Liver (tissue), 9 donors: ENCODE data around the gene TNFRSF11A. TPM values are rescaled to one million over a fixed set of nuclear protein-coding genes. Genes with fewer than 3 reads are reported as not detected.

Source experiments
- DNase-seq: peaks from one replicate; pipeline ENCODE4 v3.0.0-alpha.2; 2017; ENCODE audit warnings: low spot score
- H3K27ac ChIP-seq, 2 donors: one replicate each; pipeline ENCODE4 v1.7.0; 2013; ENCODE audit warnings: inconsistent platforms in 2 of 2, low read length in 2 of 2, control low read depth in 1 of 2, low read depth in 1 of 2, mild to moderate bottlenecking in 1 of 2
- H3K27me3 ChIP-seq, 4 donors: one replicate each; pipeline versions ENCODE4 v1.6.1 to v1.7.0; 2013; ENCODE audit warnings: low read length in 3 of 4, inconsistent platforms in 1 of 4, mild to moderate bottlenecking in 1 of 4, moderate library complexity in 1 of 4; ENCODE audit not compliant: control insufficient read depth in 4 of 4, insufficient read depth in 4 of 4
- H3K36me3 ChIP-seq, 4 donors: one replicate each; pipeline versions ENCODE4 v1.6.1 to v1.7.0; 2013; ENCODE audit warnings: low read length in 3 of 4, mild to moderate bottlenecking in 3 of 4, low read depth in 1 of 4, moderate library complexity in 1 of 4; ENCODE audit not compliant: control insufficient read depth in 4 of 4, insufficient read depth in 3 of 4
- H3K4me1 ChIP-seq, 4 donors: one replicate each; pipeline versions ENCODE4 v1.6.1 to v1.7.0; 2013; ENCODE audit warnings: low read length in 3 of 4, mild to moderate bottlenecking in 3 of 4, moderate library complexity in 1 of 4; ENCODE audit not compliant: control insufficient read depth in 4 of 4, insufficient read depth in 4 of 4
- H3K4me3 ChIP-seq, 3 donors: one replicate each; pipeline versions ENCODE4 v1.6.1 to v1.7.0; 2013; ENCODE audit warnings: low read length in 3 of 3, control low read depth in 1 of 3, low read depth in 1 of 3, mild to moderate bottlenecking in 1 of 3
- H3K9ac ChIP-seq, 2 donors: one replicate each; pipeline ENCODE4 v1.7.0; 2013; ENCODE audit warnings: low read length in 2 of 2, mild to moderate bottlenecking in 2 of 2, moderate library complexity in 2 of 2, control low read depth in 1 of 2, low read depth in 1 of 2
- H3K9me3 ChIP-seq, 4 donors: one replicate each; pipeline versions ENCODE4 v1.6.1 to v1.7.0; 2013; ENCODE audit warnings: low read length in 3 of 4; ENCODE audit not compliant: control insufficient read depth in 4 of 4
- CTCF ChIP-seq: fragments of 150-350 bp; IDR thresholded peaks from 2 replicates; pipeline ENCODE4 v1.5.1; 2017; ENCODE audit warnings: improper control_type of control experiment, low read depth, low read length; ENCODE audit not compliant: missing input control
- EGR1 ChIP-seq, 2 donors: IDR thresholded peaks; 2 replicates each; pipeline ENCODE4 v1.6.1; 2016 to 2018; ENCODE audit warnings: antibody characterized with exemption in 2 of 2, low read depth in 2 of 2
- FOXA2 ChIP-seq: IDR thresholded peaks from 2 replicates; pipeline ENCODE4 v1.6.1; 2016; ENCODE audit warnings: antibody characterized with exemption
- GABPA ChIP-seq, 2 donors: IDR thresholded peaks in 1 of 2; conservative IDR thresholded peaks in 1 of 2; 2 replicates each; pipeline ENCODE4 v1.6.1; 2016; ENCODE audit warnings: antibody characterized with exemption in 2 of 2, mild to moderate bottlenecking in 1 of 2, moderate library complexity in 1 of 2
- HNF4G ChIP-seq: IDR thresholded peaks from 2 replicates; pipeline ENCODE4 v1.6.1; 2016; ENCODE audit warnings: antibody characterized with exemption
- JUND ChIP-seq, 2 donors: IDR thresholded peaks; 2 replicates each; pipeline ENCODE4 v1.6.1; 2016; ENCODE audit warnings: antibody characterized with exemption in 2 of 2
- MAX ChIP-seq: IDR thresholded peaks from 2 replicates; pipeline ENCODE4 v1.6.1; 2016; ENCODE audit warnings: antibody characterized with exemption
- NR2F2 ChIP-seq: IDR thresholded peaks from 2 replicates; pipeline ENCODE4 v1.6.1; 2016; ENCODE audit warnings: antibody characterized with exemption
- RAD21 ChIP-seq, 2 donors: IDR thresholded peaks; 2 replicates each; pipeline ENCODE4 v1.6.1; 2016; ENCODE audit warnings: antibody characterized with exemption in 2 of 2, mild to moderate bottlenecking in 2 of 2
- REST ChIP-seq: IDR thresholded peaks from 2 replicates; pipeline ENCODE4 v1.6.1; 2016; ENCODE audit warnings: antibody characterized with exemption, mild to moderate bottlenecking
- RXRA ChIP-seq, 2 donors: IDR thresholded peaks; 2 replicates each; pipeline ENCODE4 v1.6.1; 2017 to 2018; ENCODE audit warnings: antibody characterized with exemption in 2 of 2, mild to moderate bottlenecking in 1 of 2
- SP1 ChIP-seq: IDR thresholded peaks from 2 replicates; pipeline ENCODE4 v1.6.1; 2018; ENCODE audit warnings: antibody characterized with exemption, mild to moderate bottlenecking
- TAF1 ChIP-seq: conservative IDR thresholded peaks from 2 replicates; pipeline ENCODE4 v1.6.1; 2016; ENCODE audit warnings: antibody characterized with exemption, mild to moderate bottlenecking
- YY1 ChIP-seq: IDR thresholded peaks from 2 replicates; pipeline ENCODE4 v1.6.1; 2016; ENCODE audit warnings: antibody characterized with exemption, mild to moderate bottlenecking
- ZBTB33 ChIP-seq: IDR thresholded peaks from 2 replicates; pipeline ENCODE4 v1.6.1; 2016; ENCODE audit warnings: antibody characterized with exemption
- WGBS: extraction: QIAGEN DNeasy Blood & Tissue Kit; methylation state at CpG from one replicate; pipeline ENCODE4 v1.1.7; 2013; 5-methylcytosine and 5-hydroxymethylcytosine counted together
- polyA plus RNA-seq, 2 donors: library from polyadenylated mRNA; stranded (reverse) in 1 of 2; unstranded in 1 of 2; fragments of 200-250 nt in 1 of 2; fragments of >200 nt in 1 of 2; fragmentation: Nextera tagmentation in 1 of 2; extraction: Ambion mirVana in 1 of 2; gene quantifications; one replicate each; pipeline versions ENCODE4 v1.2.1 to v1.2.3, GENCODE V29; 2013 to 2015
- total RNA-seq, 2 donors: library from RNA; depleted of rRNA; stranded (reverse); fragments of >200 nt; gene quantifications; one replicate each; pipeline ENCODE4 v1.2.3, GENCODE V29; 2014
- donor health status: healthy.
- donor health status: healthy.
- donor health status: healthy.
- donor health status: healthy.
- donor health status: healthy.

The TNFRSF11A gene
- total and polyA plus RNA-seq, 4 donors: 0.32 to 1.8 (median 0.90) TPM

GRCh38 chr18:62400916-62401315 lies 75.8 kb downstream of the TNFRSF11A start (continued):
- no peak for TF ChIP-seq CTCF
- no peak for TF ChIP-seq SP1
- no peak for TF ChIP-seq ZBTB33
- no peak for TF ChIP-seq EGR1 (IDR thresholded peaks at IDR 0.05; ENCODE audit: low read depth in 2 of 2)

- H3K4me1 ChIP-seq: no peaks in the 10 kb centered on the region
- TF ChIP-seq CTCF (peak; percentile 0), RAD21 (IDR thresholded peaks at IDR 0.05) (peak in 1 of 2 donors; percentile 13), YY1 (no peak)
- no peak for DNase-seq
- no peaks in the 10 kb centered on the region for H3K9me3 ChIP-seq
- no peaks in the 10 kb centered on the region for H3K27me3 ChIP-seq
- WGBS: 90% methylated on average over 6 of the region's 6 CpGs
- H3K36me3 ChIP-seq: no peaks in the 10 kb centered on the region
- H3K9ac ChIP-seq: no peak overlapping the region
- H3K4me3 ChIP-seq: no peak overlapping the region
- H3K27ac ChIP-seq: no peak overlapping the region
Observed at GRCh38 chr18:62402342-62402948, 77.3 kb downstream of the TNFRSF11A start.

- H3K4me1 ChIP-seq: no peaks in the 10 kb centered on the region
- no peak overlapping the region for H3K27ac ChIP-seq
- WGBS: 97% methylated on average over 3 of the region's 3 CpGs
- H3K36me3 ChIP-seq: no peaks in the 10 kb centered on the region
- DNase-seq: no peak
- H3K9ac ChIP-seq: no peak overlapping the region
- TF ChIP-seq YY1 (no peak), TAF1 (no peak), RAD21 (IDR thresholded peaks at IDR 0.05) (no peak), HNF4G (no peak)
- no peak overlapping the region for H3K4me3 ChIP-seq
- no peaks in the 10 kb centered on the region for H3K9me3 ChIP-seq
- H3K27me3 ChIP-seq: no peaks in the 10 kb centered on the region
Observed at GRCh38 chr18:62403120-62403519, 78.0 kb downstream of the TNFRSF11A start.

- Histone ChIP-seq H3K27ac (no peak overlapping the region), H3K9me3 (no peaks in the 10 kb centered on the region), H3K36me3 (no peaks in the 10 kb centered on the region), H3K4me3 (no peak overlapping the region), H3K9ac (no peak overlapping the region), H3K27me3 (no peaks in the 10 kb centered on the region), H3K4me1 (no peaks in the 10 kb centered on the region)
- DNase-seq: no peak
- 97% methylated on average over 3 of the region's 3 CpGs for WGBS
- no peak for TF ChIP-seq GABPA (IDR thresholded peaks at IDR 0.05 in 1 of 2, conservative IDR thresholded peaks at IDR 0.05 in 1 of 2)
- TF ChIP-seq NR2F2: no peak
- no peak for TF ChIP-seq REST
- no peak for TF ChIP-seq YY1
- TF ChIP-seq RXRA (IDR thresholded peaks at IDR 0.05): no peak
- TF ChIP-seq FOXA2: no peak
- no peak for TF ChIP-seq JUND (IDR thresholded peaks at IDR 0.05)
- no peak for TF ChIP-seq MAX
Observed at GRCh38 chr18:62404881-62405280, 79.8 kb downstream of the TNFRSF11A start.
